GM12878 (cell line): Measurements from ENCODE around the gene CARMIL3. TPM values are rescaled to one million over a fixed set of nuclear protein-coding genes. Genes with fewer than 3 reads are reported as not detected.

ENCODE experiments used
- ATAC-seq: fragments of 200-7000 bp; cut with Tn5 transposase; 3 replicates; pipeline ENCODE4 v1.9.1; 2020; ENCODE audit warnings: mild to moderate bottlenecking, moderate library complexity
- BruUV-seq: library from RNA; stranded (reverse); fragments of 400-500 nt; replicated peaks from 2 replicates; lab custom pipeline; 2021; lab: Mats Ljungman, UMichigan
- CTCF ChIA-PET: fragments of 300-600 bp; sonication (Branson Sonifier 250); formaldehyde crosslinking; extraction: SDS; loops from one replicate; lab custom pipeline; 2021; ENCODE audit warnings: inconsistent platforms; lab: Yijun Ruan, JAX
- POLR2A ChIA-PET: fragments of 350-600 bp; formaldehyde crosslinking; extraction: SDS; loops from one replicate; lab custom pipeline; 2021; ENCODE audit warnings: inconsistent platforms; lab: Charles Lee
- RAD21 ChIA-PET: fragments of 300-600 bp; sonication (Branson Sonifier 250); formaldehyde crosslinking; loops from one replicate; lab custom pipeline; 2023; ENCODE audit warnings: antibody characterized with exemption; ENCODE audit not compliant: unreplicated experiment; lab: Charles Lee
- SMC1A ChIA-PET: fragments of 300-600 bp; sonication (Branson Sonifier 250); formaldehyde crosslinking; loops from one replicate; lab custom pipeline; 2023; ENCODE audit not compliant: unreplicated experiment, uncharacterized antibody; lab: Charles Lee
- DNase-seq: peaks from one replicate; pipeline ENCODE4 v3.0.0-alpha.2; 2011; ENCODE audit warnings: low read depth, low spot score
- FAIRE-seq: peaks from 3 replicates; lab custom pipeline; 2011; peaks lifted over from hg19 to GRCh38; lab: Jason Lieb, UNC
- H2AFZ ChIP-seq: 2 replicates; pipeline ENCODE4 v1.6.0; 2011; ENCODE audit warnings: low read depth, low read length, control low read depth; ENCODE audit not compliant: control insufficient read depth
- H3K27ac ChIP-seq: 2 replicates; pipeline ENCODE4 v1.5.1; 2011; ENCODE audit warnings: control low read depth; ENCODE audit not compliant: control insufficient read depth, insufficient read depth
- H3K27me3 ChIP-seq, 2 experiments: replicated peaks in 1 of 2; 2 replicates each; pipeline versions ENCODE4 v1.6.0 to v1.6.1; 2011; ENCODE audit warnings: low read length in 1 of 2; ENCODE audit not compliant: control insufficient read depth in 2 of 2, insufficient read depth in 2 of 2
- H3K36me3 ChIP-seq, 2 experiments: 2 replicates each; pipeline ENCODE4 v1.5.1; 2011; ENCODE audit warnings: low read length in 1 of 2; ENCODE audit not compliant: control insufficient read depth in 2 of 2, insufficient read depth in 2 of 2
- H3K4me1 ChIP-seq: 2 replicates; pipeline ENCODE4 v1.6.1; 2011; ENCODE audit warnings: mild to moderate bottlenecking, low read length, moderate library complexity, mixed read lengths; ENCODE audit not compliant: control insufficient read depth, insufficient read depth
- H3K4me2 ChIP-seq: 2 replicates; pipeline ENCODE4 v1.6.0; 2011; ENCODE audit warnings: control low read depth; ENCODE audit not compliant: control insufficient read depth, insufficient read depth
- H3K4me3 ChIP-seq: fragments of 200-600 bp; sonication (generic); 2 replicates; pipeline ENCODE4 v1.5.1; 2016
- H3K79me2 ChIP-seq: 2 replicates; pipeline ENCODE4 v1.6.0; 2011; ENCODE audit warnings: low read length; ENCODE audit not compliant: control insufficient read depth, insufficient read depth
- H3K9ac ChIP-seq: 2 replicates; pipeline ENCODE4 v1.8.0; 2011; ENCODE audit warnings: low read length, control low read depth, mixed read lengths; ENCODE audit not compliant: control insufficient read depth, insufficient read depth
- H3K9me3 ChIP-seq: replicated peaks from 3 replicates; pipeline ENCODE4 v1.5.1; 2011; ENCODE audit warnings: mild to moderate bottlenecking, low read length; ENCODE audit not compliant: control insufficient read depth, insufficient read depth
- H4K20me1 ChIP-seq: 2 replicates; pipeline ENCODE4 v1.6.0; 2011; ENCODE audit not compliant: control insufficient read depth, insufficient read depth
- BRCA1 ChIP-seq: IDR thresholded peaks from 2 replicates; pipeline ENCODE4 v1.6.1; 2011; ENCODE audit warnings: low read depth, low read length, improper control_type of control experiment
- SREBF1 ChIP-seq: IDR thresholded peaks from 2 replicates; pipeline ENCODE4 v1.6.1; 2012; ENCODE audit warnings: mild to moderate bottlenecking, low read length
- TARDBP ChIP-seq: IDR thresholded peaks from 2 replicates; pipeline ENCODE4 v1.6.1; 2016; ENCODE audit warnings: borderline replicate concordance
- WGBS: methylation state at CpG from one replicate; pipeline ENCODE4 v1.1.6; 2016; ENCODE audit warnings: low lambda C conversion rate; ENCODE audit not compliant: insufficient replicate concordance, insufficient coverage; ENCODE audit errors: missing lambda C conversion rate; 5-methylcytosine and 5-hydroxymethylcytosine counted together
- in situ Hi-C: fragments of 300-500 bp; cut with MboI; formaldehyde crosslinking; loops from 9 replicates; pipeline ENCODE4 v1.14.3; 2018; ENCODE audit warnings: mixed read lengths
- intact Hi-C: fragments of 100-400 bp; cut with micrococcal nuclease; formaldehyde crosslinking; loops from one replicate; pipeline ENCODE4 v1.14.2; 2022; ENCODE audit not compliant: unreplicated experiment
- polyA plus RNA-seq, 11 experiments: library from polyadenylated mRNA; depleted of rRNA in 4 of 11; unstranded in 6 of 11; stranded (reverse) in 5 of 11; fragments of >200 nt; fragmentation: Nextera tagmentation in 4 of 11; fragmentation: Illumina TruSeq in 1 of 11; extraction: Ambion mirVana in 4 of 11; extraction: Trizol in 1 of 11; gene quantifications; 1 replicate in 1 of 11; 2 replicates in 10 of 11; pipeline versions ENCODE4 v1.2.1 to v1.2.3, GENCODE V29; 2011 to 2016; ENCODE audit warnings: inconsistent platforms in 2 of 11, missing spikeins in 2 of 11, low read depth in 1 of 11
- total RNA-seq, 4 experiments: library from RNA; depleted of rRNA in 3 of 4; stranded (reverse); fragments of >200 nt in 3 of 4; fragmentation: Illumina TruSeq in 1 of 4; extraction: Trizol in 1 of 4; gene quantifications; 2 replicates each; pipeline versions ENCODE4 v1.2.1 to v1.2.3, GENCODE V29; 2013 to 2021
- TF ChIP-seq, protein P1 (sequence below): IDR thresholded peaks from 2 replicates; pipeline ENCODE4 v1.6.1; 2011; ENCODE audit warnings: borderline replicate concordance, low read depth, mild to moderate bottlenecking, moderate library complexity, low read length; ENCODE audit not compliant: insufficient read depth, poor library complexity, severe bottlenecking

CARMIL3 gene
- total and polyA plus RNA-seq, 10 of the 15 experiments (the other 5 are each of a cell fraction or from before 2014, with no cell fraction given), result 0.09 to 0.32 (median 0.25) TPM; not detected in 3

DNA sequence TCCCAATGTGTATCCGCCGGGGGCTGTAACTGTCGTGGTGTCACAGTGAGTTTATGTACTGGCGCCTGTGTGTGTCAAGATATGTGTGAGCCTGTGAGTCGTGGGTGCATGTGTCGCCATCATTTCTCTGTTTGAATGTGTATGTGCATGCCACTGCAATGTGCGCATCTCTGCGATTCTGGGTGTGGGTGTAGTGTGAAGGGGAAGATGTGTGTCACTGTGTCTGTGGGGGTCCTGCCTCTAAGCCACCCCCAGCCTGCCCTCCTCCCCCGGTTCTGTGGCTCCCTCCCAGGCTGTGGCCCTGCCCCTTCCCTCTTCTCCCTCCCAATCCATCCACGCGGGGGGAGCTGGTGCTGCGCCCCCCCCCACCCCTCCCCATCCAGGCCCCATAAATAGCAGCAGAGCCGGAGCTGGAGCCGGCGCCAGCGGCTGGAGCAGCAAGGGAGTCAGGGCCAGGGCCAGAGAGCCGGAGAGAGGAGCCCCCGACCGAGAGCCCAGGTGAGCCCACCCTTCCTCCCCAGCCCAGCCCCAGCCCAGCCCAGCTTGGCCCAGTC lies 19.4 kb downstream of the CARMIL3 start, which contains the start of gene CPNE6:
CPNE6 (plus strand) TSS at position 419 of the 554 bp plus-strand sequence. CDS start 1,375 bp downstream, outside the sequence.
- BruUV-seq, result no TSS peak
- no peak for DNase-seq
- ChIA-PET RAD21 (interaction anchor here (1.3 kb wide), 1 partner anchor 38 kb away, joined by 4 read pairs; no protein-coding TSS in a partner anchor), POLR2A (interaction anchor here (1.0 to 1.7 kb wide), 2 partner anchors 10 to 22 kb away, joined by 3 to 7 read pairs; no protein-coding TSS in a partner anchor), CTCF (interaction anchor here (1.6 kb wide), 1 partner anchor 13 kb away, joined by 5 read pairs; no protein-coding TSS in a partner anchor), SMC1A (interaction anchor here (1.4 kb wide), 1 partner anchor 19 kb away, joined by 5 read pairs; no protein-coding TSS in a partner anchor)
- intact Hi-C loops (no loop called here), in situ Hi-C loops (no loop called here)
- no peak within 1 kb of the TSS for H3K27ac ChIP-seq
- H3K27me3 ChIP-seq, result peaks cover 0 to 2% of the 10 kb centered on the region in 2 experiments; a peak in 1 of 4 replicates
- WGBS, result 38% methylated on average over 9 of the region's 19 CpGs
- FAIRE-seq, result no peak
- no peaks in the 10 kb centered on the region for H3K79me2 ChIP-seq
- no peak within 1 kb of the TSS for H2AFZ ChIP-seq
- H3K36me3 ChIP-seq, result no peaks in the 10 kb centered on the region
- no peak for ATAC-seq
- H3K4me1 ChIP-seq, result peaks cover 15% of the 10 kb centered on the region
- no peak within 1 kb of the TSS for H3K4me3 ChIP-seq
- no peaks in the 10 kb centered on the region for H3K9me3 ChIP-seq
- TF ChIP-seq, protein P1, sequence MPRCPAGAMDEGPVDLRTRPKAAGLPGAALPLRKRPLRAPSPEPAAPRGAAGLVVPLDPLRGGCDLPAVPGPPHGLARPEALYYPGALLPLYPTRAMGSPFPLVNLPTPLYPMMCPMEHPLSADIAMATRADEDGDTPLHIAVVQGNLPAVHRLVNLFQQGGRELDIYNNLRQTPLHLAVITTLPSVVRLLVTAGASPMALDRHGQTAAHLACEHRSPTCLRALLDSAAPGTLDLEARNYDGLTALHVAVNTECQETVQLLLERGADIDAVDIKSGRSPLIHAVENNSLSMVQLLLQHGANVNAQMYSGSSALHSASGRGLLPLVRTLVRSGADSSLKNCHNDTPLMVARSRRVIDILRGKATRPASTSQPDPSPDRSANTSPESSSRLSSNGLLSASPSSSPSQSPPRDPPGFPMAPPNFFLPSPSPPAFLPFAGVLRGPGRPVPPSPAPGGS, result peak; percentile 71
- TF ChIP-seq TARDBP, result no peak
- TF ChIP-seq SREBF1, result no peak
- TF ChIP-seq BRCA1, result no peak
- no peak within 1 kb of the TSS for H3K4me2 ChIP-seq
- H3K9ac ChIP-seq, result no peak within 1 kb of the TSS
- H4K20me1 ChIP-seq, result no peaks in the 10 kb centered on the region; the same call in 1 of the 2 replicates
